Stimulated activated CD4-positive, alpha-beta T cell treated with anti-CD3 and anti-CD28 coated beads, TNF-alpha, amount 100 ng/mL, for 1 hour (primary cell): ENCODE measurements around the gene AOPEP.
"Not testable (repeated sequence)": the region's sequence is repeated elsewhere in the genome, so short reads cannot be mapped to it uniquely, and the experiment has no call there.

Source experiments
- DNase-seq, 3 donors: peaks; one replicate each; pipeline ENCODE4 v3.0.0-alpha.2; 2020; ENCODE audit warnings: low read depth in 3 of 3, low spot score in 1 of 3

AOPEP gene

DNA sequence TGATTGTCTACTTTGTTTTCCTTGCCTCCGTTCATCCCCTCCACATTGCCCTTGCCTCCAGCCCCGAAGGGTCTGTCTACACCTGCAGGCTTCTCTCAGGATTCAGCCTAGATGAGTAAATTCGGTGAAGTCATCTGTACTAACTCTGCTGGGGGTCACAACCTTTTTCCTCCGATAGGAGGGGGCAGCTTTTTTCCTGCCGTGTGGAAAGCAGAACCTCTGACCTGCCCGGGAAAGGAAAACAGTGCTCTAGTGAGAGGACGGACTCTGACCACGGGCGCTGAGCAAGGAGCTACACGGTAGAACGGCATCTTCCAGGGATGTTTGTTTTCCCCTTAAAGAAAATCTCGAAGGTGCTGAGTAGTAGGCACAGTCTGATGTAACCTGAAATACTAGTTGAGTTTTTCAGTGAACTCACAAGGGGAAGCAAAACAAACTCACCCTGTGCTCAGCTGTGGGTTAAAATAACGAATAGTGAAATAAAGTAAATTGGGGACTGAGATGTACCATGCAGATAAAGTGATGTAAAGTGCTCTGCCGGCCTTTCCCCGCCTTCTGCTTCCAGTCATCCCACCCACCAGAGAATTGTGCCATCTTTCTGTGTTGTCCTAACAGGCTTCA is 281.8 kb downstream of the AOPEP start:
- no peak for DNase-seq

DNA sequence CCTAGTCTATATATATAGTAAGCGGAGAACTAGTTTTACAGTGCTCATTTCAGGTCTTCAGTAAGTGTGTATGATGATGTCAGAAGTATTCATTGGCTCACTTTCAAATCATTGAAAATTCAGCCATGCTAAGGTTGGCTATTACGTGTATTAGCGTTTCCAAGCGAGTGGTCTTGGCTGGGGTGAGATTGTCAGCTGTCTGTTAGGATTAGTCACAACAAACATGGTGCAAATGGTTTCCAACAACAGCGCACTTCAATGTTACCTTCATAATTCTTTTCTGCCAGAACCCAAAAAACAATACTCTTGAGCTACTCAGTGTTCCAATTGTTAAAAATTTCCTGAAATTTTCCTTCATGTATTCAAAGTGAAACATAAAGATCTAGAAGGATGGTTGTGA is 283.0 kb downstream of the AOPEP start:
- DNase-seq, result no peak

DNA sequence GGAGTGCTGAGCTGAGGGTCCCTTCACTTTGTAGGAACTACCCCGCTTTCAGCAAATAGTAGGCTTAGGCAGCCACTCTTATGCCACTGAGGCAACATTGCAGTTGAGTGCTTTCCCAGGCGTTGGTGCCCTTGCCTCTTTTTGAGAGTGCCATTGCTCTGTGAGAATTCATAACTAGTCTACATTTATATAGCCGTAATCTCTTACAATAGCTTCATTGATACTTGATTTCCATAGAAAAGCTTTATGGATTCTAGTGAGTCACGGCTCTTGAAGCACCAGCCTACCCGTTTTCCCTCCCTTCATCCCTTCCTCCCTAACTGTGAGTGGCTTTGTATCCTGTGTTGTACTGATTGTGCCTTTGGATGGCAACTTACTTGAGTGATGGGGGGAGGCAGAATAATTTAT is 283.9 kb downstream of the AOPEP start:
- no peak for DNase-seq

DNA sequence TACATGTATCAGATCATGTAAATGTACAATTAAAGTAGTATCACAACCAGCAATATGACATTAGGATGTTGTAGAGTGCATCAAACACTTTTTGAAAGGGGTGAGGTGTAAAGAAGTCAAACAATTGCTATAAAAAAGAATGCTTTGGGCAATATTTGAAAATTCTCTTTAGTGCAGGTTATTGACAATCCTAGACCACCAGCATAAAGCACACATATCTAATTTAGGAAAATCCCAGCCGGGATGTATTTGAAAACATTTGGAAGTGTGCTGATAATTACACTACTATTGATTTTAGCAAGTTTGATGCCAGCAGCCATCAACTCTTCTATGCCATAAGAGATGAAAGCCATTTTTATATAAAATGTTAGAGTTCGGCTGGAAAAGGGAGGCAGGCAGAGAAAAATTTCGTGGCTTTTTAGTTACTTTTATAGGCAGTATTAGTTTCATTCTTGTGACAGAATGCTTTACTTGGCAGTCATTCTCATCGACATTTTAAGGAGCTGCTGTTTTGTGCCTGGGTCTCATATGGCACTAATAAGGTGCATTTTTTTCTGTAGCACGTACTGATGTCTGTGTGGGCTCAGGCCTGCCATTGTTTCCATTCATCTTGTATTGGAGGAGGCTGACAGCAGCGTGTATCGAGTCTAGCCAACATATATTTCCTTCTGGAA is 285.7 kb downstream of the AOPEP start:
- DNase-seq, result no peak

DNA sequence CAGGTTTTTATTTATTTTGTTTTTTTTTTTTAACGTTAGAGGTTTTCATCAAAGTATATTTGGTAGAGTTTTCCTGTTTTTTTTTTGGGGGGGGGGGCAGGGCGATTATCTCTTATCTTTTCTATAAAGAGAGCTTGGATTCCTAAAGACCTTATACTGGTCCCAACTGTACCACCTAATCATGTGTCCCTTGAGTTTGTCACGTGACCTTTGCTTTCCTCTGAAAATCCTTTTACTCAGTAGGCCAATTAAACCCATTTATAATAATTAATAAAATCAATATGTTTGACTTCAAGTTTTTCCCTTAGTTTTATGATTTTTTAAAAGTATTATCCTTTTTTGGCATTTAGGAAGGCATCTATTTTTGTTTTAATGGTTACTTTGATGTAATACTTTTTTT is 286.4 kb downstream of the AOPEP start:
- no peak for DNase-seq

DNA sequence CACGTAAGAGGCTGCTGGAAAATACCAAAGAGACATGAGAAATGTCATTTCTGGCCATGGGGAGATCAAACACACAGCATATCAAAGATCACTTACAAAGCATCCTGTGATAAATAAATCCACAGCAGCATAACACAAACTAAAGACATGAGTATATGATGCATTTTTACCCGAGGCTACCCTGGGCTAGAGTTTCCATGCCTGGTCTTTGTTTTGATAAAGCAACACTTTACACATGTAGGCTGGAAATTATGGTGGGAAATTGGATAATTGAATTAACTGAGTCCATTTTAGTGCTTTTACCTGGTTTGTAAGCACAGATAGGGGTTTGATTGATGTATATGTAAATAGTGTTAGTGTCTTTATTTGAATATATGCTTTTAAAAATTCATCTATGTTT is 288.4 kb downstream of the AOPEP start:
- no peak for DNase-seq

DNA sequence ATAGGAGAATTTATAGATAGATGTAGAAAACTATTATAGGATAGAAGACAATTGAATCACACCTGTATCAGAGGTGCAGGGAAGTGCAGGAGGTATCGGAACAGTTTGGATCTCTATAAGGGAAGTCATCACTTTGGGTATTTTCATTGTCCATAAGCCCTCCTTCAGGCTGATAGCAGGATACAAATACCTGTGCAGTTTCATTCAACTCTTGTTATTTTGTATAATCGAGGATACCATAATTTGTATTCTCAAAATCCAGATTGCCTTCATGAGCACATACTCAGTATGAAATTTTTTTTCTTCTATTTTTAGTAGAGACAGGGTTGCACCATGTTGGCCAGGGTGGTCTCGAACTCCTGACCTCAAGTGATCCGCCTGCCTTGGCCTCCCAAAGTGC is 289.1 kb downstream of the AOPEP start:
- DNase-seq, result no peak

DNA sequence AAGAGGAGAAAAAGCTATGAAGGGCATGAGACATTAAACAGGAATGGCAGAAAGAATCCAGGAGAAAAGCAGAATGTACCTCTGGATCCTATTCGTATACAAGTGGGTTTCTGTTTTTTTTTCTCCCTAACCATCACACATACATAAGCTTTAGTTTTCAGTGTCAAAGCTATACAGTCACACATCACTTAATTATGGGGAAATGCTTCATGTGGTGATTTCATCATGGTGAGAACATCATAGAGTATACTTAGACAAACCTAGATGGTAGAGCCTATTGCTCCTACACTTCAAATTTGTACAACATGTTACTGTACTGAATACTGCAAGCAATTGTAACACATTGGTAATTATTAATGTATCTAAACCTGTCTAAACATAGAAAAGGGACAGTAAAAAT is 290.6 kb downstream of the AOPEP start:
- no peak for DNase-seq

DNA sequence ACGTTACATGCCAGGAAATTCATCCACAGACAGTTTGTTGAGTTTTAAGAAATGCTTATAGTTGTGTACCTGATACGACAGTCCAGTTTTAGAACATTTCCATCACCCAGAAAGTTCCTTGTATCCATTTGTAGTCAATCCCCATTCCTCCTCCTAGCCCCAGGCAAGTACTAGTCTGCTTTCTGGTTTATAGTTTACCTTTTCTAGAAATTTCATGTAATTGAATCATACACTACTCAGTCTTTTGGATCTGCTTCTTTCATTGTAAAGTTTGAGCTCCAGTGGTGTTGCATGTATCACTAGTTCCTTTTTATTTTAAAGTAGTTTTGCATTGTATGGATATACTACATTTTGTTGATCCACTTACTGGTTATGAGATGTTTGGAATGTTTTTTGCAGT is 291.2 kb downstream of the AOPEP start:
- no peak for DNase-seq

DNA sequence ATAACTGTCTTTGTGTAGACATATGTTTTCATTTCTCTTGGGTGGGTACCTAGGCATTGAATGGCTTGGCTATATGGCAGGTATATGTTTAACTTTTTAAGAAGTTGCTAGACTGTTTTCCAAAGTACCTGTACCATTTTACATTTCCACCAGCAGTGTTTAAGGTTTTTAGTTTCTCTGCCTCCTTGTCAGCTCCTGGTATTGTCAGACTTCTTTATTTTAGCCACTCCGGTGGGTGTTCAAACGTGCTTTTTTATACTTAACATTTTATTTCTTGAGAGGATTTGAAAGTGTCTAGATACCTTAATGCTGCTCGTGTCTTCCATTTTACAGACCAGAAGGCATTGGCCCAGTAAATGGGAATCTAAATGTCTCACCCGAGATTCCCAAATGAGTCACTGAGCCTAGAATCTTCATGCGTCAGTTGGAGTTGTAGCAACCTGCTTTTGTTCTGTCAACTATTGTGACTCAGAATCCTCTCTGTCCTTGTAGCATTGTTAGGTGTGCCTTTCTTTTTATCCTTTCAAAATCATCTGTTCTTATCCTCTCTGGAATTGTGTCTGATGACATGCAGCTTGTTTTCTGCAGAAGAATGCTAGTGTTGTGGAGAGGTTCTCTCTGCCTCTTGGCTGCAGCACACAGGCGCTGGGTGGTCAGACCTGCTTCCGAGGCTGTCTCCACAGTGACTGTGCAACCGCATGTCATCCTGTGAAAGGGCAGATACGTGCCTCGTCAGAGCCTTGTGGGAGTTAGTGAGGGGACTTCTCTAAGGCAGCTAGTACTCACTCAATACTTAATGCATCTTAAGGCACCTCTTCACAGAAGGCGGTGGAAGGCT is 291.8 kb downstream of the AOPEP start:
- no peak for DNase-seq

DNA sequence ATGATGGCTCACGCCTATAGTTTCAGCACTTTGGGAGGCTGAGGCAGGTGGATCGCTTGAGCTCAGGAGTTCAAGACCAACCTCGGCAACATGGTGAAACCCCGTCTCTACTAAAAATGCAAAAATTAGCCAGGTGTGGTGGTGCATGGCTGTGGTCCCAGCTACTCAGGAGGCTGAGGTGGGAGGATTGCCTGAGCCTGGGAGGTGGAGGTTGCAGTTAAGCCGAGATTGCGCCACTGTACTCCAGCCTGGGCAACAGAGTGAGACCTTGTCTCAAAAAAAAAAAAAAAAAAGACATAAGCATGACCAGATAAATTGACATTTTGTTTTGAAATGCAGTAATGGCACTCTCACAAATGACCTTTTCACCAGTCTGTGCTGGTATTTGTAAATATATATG is 294.1 kb downstream of the AOPEP start:
- DNase-seq, result not testable (repeated sequence)

DNA sequence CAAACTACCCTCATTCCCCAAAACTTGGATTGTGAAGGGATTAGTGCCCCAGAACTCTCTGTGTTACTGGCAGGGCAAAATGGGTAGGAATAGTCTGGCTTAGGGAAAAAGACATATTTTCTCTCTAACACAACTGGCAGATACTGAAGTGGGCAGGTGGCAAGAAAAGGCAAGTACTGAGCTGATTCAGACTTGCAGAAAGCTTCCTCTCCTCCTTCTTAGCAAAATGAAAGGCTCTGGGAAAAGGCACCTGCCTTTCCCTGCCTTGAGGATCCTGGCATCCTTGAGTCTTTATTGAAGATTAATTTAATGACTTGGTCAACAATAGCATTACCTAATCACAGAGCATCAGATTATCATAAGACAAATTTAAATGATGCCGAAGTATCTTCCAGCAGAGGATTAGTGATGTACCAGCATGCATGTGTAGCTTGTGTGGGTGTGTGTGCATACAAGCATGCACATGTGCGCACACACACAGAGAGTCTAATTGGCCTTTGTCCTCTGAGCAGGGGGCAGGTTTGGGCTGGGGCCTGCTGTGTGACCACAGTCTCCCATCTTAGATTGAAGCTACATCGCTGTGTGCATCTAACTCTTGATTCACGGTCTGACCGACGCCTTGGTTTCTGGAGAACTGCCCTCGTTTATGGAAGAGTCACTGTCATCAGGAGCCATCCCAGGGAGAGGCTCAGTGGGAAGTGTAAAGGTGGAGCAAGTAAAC is 294.8 kb downstream of the AOPEP start:
- DNase-seq, result no peak

DNA sequence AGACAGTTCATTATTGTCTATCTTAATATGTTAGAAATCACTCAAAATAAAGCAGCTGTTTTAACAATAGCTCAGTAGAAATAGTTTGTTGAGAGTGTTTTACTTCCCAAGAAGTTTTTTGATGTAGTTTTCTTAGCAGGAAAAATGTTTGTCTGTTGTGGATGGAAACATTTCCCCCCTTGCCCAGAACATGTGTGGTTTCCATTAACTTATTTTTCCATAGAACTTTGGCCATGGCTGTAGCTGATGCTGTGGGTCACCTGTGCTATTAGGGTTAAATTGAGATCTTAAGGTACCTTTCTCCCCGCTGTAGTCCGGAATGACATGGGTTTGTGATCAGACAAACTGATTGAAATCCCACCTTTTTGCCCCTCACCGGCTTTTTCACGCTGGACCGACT is 296.2 kb downstream of the AOPEP start:
- no peak for DNase-seq

DNA sequence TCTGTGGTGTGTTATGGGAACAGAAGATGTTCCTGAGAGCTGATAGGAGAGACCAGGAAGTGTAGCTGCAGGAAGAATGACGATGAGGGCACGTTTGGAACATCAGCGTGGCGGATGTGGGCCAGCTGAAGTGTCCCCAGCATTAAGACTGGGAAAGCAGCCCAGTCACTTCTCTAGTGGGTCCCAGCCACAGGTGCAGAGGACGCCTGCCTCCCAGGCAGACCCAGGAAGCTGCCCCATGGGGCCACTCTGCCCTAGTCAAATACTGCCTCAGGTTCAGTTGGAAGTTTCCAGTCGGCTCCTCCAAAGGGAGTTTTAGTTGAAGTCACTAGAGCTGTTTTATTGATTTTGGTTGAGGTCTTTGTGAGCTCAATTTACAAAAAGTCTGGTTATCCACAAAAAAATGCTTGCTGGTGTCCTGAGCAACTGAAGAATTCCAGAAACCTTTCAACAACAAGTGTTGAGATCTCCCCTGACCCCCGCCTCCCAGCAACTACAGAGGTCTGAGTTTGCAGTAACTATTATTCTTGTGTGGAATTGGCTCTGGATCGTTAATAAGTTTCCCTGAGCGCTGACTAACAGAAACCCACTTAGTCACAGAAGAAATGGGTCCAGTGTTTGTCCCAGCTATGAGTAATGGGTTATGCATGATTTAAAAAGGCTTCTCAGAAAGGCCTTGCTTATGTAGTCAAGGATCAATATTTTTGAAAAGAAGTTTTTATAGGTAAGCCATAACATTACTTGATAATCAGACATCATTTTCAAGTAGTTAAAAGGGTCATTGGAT is 296.9 kb downstream of the AOPEP start:
- DNase-seq, result no peak

DNA sequence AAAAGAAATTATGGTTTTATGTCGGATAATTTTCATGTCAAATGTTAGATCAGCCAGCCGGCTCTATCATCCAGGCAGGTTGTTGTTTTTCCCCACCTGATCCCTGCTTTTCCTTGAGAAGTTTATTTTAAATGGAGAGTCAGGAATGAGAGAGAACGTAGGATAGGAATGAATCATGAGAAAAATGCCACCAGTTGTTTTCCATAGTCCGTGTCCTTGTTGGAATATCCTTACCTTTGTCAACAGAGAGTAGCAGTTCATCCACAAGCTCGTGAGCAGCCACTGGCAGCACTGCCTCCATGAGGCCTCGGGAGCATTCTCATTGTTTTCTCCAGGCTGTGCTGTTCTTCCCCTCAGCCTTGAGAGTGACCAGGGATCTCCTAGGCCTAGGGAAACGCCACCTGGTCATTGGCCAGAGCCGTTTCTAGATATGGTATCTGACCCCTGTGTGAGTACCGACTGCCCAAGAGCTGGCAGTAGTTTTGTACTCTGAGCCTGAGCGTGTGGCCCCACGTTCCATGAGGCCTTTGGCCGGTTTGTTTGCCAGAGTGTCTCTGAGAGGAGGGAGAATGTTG is 297.7 kb downstream of the AOPEP start:
- no peak for DNase-seq

DNA sequence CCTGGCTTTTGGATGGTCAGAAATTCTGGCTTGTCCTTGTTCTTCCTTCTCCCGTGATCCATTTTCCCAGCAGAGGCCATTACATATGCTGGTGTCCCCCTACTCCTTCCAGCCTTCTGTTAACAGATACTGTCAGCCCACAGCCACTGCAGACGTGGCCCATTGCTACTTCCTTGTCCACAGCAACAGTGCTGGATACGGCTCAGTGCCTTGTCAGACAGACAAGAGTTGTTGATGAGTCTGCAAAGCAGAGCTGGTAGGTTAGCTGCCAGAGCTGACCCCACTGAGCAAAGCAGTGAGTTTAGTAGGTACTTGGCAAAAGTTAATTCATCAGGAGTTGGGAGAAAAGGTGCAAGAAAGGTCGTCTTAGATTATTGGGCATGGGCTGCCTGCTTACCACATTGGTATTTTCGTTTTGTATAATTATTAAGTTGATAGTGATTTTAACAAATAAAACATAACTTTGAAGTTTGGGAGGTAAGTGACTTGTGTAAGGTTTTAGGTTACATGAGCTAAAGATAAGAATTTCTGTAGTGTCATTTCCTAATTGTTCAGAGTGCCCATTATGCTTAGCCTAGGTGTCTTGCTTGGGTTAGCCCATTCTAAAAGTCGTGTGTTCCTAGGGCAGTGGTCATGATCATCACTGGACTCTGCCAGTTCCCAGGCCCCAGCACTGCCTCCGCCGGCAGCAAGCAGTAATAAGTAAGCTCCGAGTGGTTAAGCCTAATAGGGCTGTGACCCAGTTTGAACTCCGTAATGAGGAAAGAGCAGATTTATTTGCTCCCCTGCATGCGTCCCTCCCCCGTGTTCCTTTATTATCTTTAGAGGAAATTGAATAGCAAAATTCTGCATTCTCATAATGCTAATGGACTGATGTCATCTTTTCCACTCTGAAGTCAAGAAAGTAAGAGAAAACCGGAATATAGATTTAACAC is 299.0 kb downstream of the AOPEP start:
- no peak for DNase-seq

DNA sequence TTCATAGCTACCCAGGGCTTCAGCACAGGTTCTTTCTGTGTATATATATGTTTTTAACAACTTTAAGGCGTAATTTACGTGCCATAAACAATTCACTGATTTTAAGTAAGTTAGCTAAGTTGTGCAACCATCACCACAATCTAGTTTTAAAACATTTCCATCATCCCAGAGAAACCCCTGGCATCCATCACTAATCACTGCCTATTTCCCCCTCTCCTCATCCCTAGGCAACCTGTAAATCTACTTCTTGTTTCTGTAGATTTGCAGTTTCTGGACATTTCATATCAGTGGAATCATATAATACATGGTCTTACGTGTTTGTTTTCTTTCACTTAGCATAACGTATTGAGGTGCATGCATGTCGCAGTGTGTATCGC is 299.6 kb downstream of the AOPEP start:
- no peak for DNase-seq

DNA sequence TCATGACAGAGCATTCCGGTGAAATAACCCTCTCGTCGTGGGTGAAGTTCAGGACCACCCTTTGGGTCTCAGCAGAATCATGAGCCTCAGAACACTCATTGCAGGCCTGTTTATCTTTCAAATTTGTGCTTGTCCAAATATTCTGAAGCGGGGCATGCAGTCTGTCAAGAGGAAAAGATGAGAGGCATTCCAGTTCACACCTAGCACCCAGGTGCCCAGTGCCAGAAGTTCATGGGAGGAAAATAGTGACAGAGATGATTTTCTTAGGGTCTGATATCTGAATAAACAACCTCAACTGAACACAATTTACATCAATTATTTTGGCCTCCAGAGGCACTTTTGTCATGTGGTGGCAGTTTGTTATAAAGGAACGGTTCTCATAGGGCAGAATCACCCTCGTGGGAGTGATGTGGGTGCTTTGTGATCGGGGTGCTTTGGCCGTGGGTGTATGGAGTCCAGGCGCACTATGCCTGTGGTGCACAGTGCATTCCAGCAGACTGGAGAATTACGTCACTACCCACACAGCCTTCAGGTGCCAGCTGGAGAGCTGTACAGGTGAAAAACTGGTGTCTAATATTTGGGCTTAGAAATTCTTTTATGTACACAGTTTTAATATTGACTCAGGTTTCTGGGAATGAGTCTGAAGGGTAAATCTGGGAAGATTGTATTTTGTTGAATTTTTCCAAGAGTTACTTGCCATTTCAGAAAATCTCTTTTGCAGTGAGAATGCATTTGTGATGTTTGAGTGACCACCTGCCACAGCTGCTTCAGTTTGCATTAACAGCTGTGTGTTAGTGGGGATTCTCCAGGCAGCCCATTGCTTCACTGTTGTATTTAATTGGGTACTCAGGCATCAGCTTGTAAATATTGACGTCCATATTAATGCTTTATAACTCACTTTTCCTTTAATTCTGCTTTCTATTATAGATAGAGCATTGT is 301.7 kb downstream of the AOPEP start:
- no peak for DNase-seq

DNA sequence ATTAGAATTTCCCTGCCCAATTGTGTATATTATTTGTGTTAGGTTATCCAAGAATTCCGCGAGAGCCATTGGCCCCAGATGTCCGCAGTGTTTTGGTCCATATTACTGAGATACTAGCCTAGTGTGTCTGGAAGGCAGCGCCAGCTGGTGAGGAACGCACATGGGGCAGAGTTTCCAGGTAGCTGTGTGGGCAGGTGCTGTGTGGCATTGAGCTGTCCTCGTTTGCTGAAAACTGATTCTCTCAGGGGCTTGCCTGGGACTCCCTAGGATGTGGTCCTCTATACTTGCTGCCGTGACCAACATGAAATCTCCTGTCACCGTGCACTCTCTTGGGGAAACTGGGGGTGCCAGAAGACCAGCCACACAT is 302.3 kb downstream of the AOPEP start:
- DNase-seq, result no peak
